DMS53 treated with DMSO at 0.1 percent for 48 hours (cell line): ENCODE results near the gene ZBP1.

Experiments used
- DNase-seq: peaks from one replicate; lab custom pipeline; 2025; ENCODE audit not compliant: unreplicated experiment; lab: John Stamatoyannopoulos, UW

Gene ZBP1

GRCh38 chr20:57576617-57577550, 43.3 kb downstream of the ZBP1 start:
- DNase-seq: no peak

DNA sequence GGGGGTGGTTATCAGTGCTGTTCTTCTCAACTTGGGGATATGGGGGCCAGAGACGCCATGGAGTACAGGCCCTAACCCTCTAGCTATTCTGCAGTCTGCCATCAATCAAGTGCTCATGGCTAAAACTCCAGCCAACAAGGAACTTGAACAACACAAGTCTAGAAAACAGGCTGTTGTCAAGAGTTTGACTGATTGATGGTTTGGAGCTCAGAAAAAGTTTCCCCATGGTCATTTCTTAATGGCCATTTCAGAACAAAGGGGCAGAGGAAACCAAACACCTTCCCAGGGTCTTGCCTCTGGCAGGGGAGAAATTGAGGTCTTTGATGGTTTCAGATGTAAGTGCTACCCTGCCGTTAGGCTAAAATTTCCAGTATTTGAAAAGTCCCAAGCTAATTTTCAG, 44.2 kb downstream of the ZBP1 start:
- DNase-seq: no peak

GRCh38 chr20:57574954-57575353, 45.3 kb downstream of the ZBP1 start:
- DNase-seq: no peak

DNA sequence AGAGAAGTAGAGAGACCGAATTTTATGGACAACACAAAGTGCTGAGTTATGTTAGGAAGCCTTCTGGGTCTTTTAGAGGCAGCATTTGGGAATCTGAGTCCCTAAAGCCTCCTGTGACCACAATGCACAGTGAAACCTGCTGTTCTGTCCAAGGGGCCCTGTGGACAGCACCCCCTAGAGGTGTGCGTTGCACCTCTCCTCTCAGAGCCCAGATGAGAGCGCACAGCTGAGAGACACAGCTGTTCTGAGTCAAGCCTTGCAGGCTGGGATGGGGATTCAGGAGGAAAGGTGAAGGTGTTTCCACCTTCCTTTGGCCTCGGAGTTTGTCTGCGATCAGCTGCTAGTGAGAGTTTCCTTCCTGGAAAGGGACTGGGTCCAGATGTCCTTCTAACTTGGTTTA, 46.3 kb downstream of the ZBP1 start:
- DNase-seq: no peak

GRCh38 chr20:57573242-57573641, 47.0 kb downstream of the ZBP1 start:
- no peak for DNase-seq

DNA sequence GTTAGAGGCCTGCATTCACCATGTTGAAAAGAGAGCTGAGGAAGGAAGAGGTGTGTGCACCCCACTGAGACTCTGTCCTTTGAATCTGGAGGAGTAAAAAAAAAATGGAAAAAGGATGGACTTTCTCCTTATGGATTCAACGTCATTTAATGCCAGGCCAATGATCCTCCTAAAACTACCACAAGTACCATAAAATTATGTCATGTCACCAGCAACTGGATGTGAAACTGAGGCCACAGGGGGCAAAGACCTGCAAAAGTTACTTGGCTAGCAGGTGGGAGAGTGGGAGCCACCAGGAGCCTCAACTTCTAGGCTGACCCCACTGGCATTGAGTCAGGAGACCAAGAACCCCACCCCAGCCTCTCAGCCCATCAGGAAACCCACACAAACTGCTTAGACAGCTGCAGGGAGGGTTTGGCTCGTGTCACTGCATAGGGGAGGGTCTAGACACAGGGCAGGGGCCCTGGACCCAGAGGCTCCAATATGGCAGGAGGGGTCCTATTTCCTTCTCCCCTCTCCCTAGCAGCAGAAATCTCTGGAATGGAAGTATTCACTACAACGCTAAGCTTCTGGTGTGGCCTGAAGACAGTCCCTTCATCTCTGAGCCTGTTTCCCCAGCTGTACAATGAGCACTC, 48.3 kb downstream of the ZBP1 start:
- no peak for DNase-seq

DNA sequence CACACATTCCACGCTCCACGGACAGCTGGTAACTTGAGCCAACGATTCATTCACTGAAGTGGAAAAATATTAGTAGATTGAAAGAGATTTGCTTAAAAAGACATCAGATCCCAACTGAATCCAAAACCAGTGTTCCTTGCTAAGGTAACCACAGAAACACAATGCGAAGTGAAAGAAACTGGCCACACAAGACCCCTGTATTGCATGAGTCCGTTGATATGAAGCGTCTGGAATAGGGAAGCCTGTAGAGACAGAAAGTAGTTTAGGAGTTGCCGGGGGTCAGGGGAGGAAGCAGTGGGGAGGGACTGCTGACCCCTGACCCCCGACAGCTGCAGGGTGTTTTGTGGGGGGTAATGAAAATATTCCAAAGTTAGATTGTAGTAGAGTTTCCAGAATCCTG, 49.3 kb downstream of the ZBP1 start:
- DNase-seq: no peak

DNA sequence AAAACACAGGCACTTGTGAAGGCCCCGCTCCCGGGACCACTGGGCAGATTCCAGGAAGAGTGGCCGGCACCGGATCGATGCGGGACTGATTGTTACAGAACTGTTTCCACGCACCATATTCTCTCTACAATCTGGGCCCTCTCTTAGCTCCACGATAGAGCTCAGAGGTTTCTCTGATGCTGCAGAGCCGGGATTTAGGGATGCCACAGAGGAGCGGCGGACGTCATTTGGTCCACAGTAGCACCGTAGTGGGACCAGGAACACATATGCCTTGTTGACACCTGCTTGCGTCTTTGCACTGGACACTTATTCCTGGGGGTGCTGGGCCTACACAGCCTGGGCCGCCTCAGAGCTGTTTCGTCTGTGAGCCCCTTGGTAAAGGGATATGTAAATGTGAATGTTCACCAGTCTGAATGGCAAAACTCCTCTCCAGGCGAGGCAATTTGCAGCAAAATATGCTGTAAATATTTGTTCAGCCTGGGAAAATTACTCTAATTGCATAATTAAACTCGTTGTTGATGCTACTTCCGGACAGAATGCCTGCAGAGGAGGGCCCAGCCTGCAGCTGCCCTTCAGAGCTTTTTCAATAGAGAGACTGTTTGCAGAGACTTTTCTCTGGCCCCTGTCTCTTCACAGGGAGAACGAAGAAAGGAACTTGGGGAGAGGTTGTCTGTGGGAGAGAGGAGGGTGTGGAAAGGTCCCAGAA, 49.9 kb downstream of the ZBP1 start:
- no peak for DNase-seq

DNA sequence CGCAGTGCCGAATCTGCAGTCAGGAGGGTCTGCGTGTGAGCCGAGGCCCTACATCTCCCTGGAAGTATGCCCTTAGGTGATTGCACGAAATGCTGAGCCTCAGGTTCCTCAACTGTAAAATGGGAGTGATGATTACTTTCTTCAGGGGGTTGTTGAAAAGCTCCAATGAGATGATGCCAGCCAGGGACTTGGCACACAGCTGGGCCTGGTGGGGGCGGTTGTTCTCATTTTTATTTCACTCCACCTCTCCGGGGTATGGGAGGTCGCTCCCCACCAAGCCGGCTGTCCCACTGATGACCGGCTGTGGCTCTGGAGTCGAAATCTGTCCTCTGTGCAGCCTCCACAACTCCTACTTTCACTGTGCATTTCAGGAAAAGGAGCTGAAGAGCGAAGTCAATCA, 51.3 kb downstream of the ZBP1 start:
- no peak for DNase-seq

DNA sequence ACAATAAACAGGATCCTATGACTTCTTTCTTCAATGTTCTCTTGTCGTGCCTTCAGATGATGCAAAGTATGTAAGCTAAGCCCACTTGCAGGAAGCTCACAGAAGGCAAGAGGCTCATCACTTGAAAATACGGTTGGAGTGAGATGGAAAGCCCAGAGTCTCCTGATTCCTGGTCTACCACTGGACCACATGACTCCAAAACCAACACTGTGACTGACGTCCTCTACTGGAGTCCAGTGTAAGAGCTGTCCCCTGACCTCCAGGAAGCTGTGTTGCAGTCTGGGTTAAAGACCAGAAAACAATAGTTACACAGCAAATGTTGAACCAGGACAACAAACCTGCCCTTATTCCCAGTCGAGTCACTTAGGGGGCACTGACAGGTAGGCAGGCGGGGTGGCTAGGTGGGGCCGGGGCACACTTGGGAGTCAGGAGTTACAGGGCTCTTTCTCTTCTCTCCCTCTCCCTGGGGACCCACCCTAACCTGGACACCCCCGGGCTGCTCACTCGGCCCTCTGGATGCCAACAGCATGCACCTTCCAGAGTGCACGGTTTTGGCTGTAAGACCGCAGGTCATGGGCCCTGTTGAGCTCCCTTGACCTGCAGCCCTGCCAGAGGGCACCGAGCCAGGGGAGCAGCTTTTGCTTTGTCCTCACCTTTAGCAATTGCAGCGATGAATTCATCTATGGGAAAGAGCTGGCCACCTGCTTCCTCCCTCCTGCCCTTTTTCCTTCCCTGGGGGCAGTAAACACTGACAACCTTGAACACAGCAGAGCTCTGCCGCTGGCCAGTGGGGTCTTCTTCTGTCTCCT, 51.9 kb downstream of the ZBP1 start:
- no peak for DNase-seq

GRCh38 chr20:57567471-57568079, 52.7 kb downstream of the ZBP1 start:
- DNase-seq: no peak

DNA sequence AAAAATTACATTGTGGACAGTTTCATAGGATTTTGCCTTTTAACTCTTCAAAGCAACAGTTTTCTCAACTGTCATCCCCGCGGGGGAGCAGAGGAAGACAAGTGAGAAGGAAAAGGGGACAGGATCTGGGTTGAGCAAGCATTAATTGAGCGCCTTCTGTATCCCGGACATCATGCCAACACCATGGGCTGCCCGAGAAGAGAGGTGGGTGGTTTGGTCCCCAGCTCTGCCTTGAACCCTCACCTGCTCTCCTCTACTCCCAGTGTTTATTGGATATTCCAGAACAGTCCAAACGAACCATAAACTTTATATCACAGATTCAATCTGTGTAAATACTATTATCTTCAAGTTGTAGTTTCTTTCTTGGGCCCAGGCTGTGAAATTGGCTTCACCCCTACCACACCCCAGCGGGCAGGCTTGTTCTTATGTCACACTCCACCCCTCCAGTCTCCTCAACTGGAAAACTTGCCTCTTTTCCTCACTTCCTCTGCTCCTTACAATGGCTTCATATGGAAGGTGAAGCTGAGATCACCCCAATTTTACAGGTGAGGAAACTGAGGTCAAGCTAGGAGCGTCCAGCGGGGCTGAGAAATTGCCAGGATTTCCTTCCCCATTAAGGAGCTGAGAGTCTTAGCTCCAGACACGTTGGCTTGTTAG, 53.3 kb downstream of the ZBP1 start:
- no peak for DNase-seq

DNA sequence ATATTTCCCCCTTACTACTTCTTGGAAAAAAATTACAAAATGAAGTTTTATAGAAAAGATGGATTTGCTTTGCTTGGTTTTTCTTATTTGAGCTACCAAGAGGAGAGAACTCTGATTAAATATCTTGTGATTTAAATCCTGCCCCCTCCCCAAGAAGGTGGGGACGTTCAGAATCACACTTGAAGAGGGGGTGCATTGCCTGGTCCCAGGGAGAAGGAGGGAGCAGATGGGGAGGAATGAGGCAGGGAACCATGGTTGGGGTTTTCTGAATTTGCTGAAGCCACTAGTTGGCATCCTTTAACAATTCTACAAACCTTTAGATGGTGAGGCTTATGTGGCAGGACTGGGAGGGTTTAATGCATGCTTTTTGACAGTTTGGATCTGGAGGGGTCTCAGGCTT, 53.8 kb downstream of the ZBP1 start:
- no peak for DNase-seq

DNA sequence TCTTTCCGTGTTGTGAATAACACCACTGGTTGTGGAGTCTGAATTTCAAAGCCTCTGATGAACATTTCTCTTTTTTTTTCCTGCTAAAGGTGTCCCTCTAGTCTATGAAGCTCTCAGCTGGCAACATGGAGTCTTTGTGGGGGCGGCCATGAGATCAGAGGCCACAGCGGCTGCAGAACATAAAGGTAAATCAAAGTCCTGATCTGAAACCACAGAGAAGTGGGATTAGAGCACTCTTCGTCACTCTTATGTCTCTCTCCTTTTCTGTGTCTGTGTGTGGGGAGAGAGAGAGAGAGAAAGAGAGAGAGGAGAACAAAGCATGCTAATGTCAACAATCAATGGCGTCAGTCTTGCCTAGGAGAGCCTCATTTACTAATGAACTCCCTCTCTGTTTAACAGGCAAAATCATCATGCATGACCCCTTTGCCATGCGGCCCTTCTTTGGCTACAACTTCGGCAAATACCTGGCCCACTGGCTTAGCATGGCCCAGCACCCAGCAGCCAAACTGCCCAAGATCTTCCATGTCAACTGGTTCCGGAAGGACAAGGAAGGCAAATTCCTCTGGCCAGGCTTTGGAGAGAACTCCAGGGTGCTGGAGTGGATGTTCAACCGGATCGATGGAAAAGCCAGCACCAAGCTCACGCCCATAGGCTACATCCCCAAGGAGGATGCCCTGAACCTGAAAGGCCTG, 55.1 kb downstream of the ZBP1 start:
- no peak for DNase-seq

- DNase-seq: no peak
These were observed 55.9 kb downstream of the ZBP1 start for GRCh38 chr20:57564180-57564802.

GRCh38 chr20:57563522-57563921, 56.7 kb downstream of the ZBP1 start:
- no peak for DNase-seq

- no peak for DNase-seq
These were observed 57.4 kb downstream of the ZBP1 start for GRCh38 chr20:57562541-57563465.
